ENCODE results near the gene NELFB. TPM values are rescaled to one million over a fixed set of nuclear protein-coding genes. Genes with fewer than 3 reads are reported as not detected.

NELFB gene
- total RNA-seq, 1 donor from 2014 or later: 64.6 TPM

GRCh38 chr9:137278721-137279711, 23.9 kb downstream of the NELFB start:
- intact Hi-C loops (cut with micrococcal nuclease): no loop called here

- intact Hi-C loops (cut with micrococcal nuclease): no loop called here
Observed at GRCh38 chr9:137279741-137280473, 24.8 kb downstream of the NELFB start.

GRCh38 chr9:137280474-137281344, 25.6 kb downstream of the NELFB start:
- intact Hi-C loops (cut with micrococcal nuclease): no loop called here

GRCh38 chr9:137281345-137282116, 26.4 kb downstream of the NELFB start:
- intact Hi-C loops (cut with micrococcal nuclease): no loop called here

GRCh38 chr9:137286975-137287383, 31.9 kb downstream of the NELFB start:
- intact Hi-C loops (cut with micrococcal nuclease): no loop called here

- intact Hi-C loops (cut with micrococcal nuclease): loop anchor here (10.0 kb wide), 1 partner anchor 242 kb away; no protein-coding TSS in a partner anchor
Observed at GRCh38 chr9:137293094-137293481, 38.0 kb downstream of the NELFB start.

GRCh38 chr9:137293482-137294090, 38.5 kb downstream of the NELFB start:
- intact Hi-C loops (cut with micrococcal nuclease): loop anchor here (1.0 to 10.0 kb wide), 3 partner anchors 9 to 241 kb away; partner anchors contain the start of gene NRARP

- intact Hi-C loops (cut with micrococcal nuclease): loop anchor here (1.0 to 10.0 kb wide), 3 partner anchors 8 to 241 kb away; partner anchors contain the start of gene NRARP
Observed at GRCh38 chr9:137294091-137294680, 39.1 kb downstream of the NELFB start.

- intact Hi-C loops (cut with micrococcal nuclease): loop anchor here (1.0 to 10.0 kb wide), 4 partner anchors 8 to 240 kb away; partner anchors contain the start of gene NRARP
Observed at GRCh38 chr9:137294681-137295237, 39.6 kb downstream of the NELFB start.

- intact Hi-C loops (cut with micrococcal nuclease): loop anchor here (1.0 to 10.0 kb wide), 2 partner anchors 112 to 239 kb away; no protein-coding TSS in a partner anchor
Observed at GRCh38 chr9:137295238-137295811, 40.2 kb downstream of the NELFB start.

GRCh38 chr9:137295849-137296669, 40.9 kb downstream of the NELFB start:
- intact Hi-C loops (cut with micrococcal nuclease): loop anchor here (1.0 to 10.0 kb wide), 2 partner anchors 111 to 239 kb away; no protein-coding TSS in a partner anchor

- intact Hi-C loops (cut with micrococcal nuclease): loop anchor here (10.0 kb wide), 1 partner anchor 238 kb away; no protein-coding TSS in a partner anchor
Observed at GRCh38 chr9:137296670-137297664, 41.8 kb downstream of the NELFB start.

GRCh38 chr9:137297966-137298365, 42.8 kb downstream of the NELFB start:
- intact Hi-C loops (cut with micrococcal nuclease): loop anchor here (10.0 kb wide), 1 partner anchor 237 kb away; no protein-coding TSS in a partner anchor

GRCh38 chr9:137298401-137299202, 43.5 kb downstream of the NELFB start:
- intact Hi-C loops (cut with micrococcal nuclease): loop anchor here (10.0 kb wide), 1 partner anchor 236 kb away; no protein-coding TSS in a partner anchor

- intact Hi-C loops (cut with micrococcal nuclease): loop anchor here (10.0 kb wide), 1 partner anchor 236 kb away; no protein-coding TSS in a partner anchor
Observed at GRCh38 chr9:137299203-137299565, 44.1 kb downstream of the NELFB start.
